A673 (cell line): ENCODE results near the gene RAPGEF2.

Source experiments
- CTCF ChIP-seq: fragments of 300-800, 200-600 bp; sonication (generic); conservative IDR thresholded peaks from 2 replicates; pipeline ENCODE4 v1.5.1; 2017; ENCODE audit warnings: low read depth, mild to moderate bottlenecking, antibody characterized with exemption, low read length, moderate library complexity, mixed read lengths
- EZH2 ChIP-seq: fragments of 200-600 bp; sonication (generic); IDR thresholded peaks from 2 replicates; pipeline ENCODE4 v1.6.1; 2017; ENCODE audit warnings: borderline replicate concordance, low read depth, mild to moderate bottlenecking, mixed read lengths, antibody characterized with exemption, low read length; ENCODE audit not compliant: poor library complexity, severe bottlenecking

GRCh38 chr4:159134429-159134828 lies 31.6 kb downstream of the RAPGEF2 start:
- no peak for TF ChIP-seq CTCF
- TF ChIP-seq EZH2, result no peak
